Measurements from ENCODE around the gene OXLD1.

Gene OXLD1

DNA sequence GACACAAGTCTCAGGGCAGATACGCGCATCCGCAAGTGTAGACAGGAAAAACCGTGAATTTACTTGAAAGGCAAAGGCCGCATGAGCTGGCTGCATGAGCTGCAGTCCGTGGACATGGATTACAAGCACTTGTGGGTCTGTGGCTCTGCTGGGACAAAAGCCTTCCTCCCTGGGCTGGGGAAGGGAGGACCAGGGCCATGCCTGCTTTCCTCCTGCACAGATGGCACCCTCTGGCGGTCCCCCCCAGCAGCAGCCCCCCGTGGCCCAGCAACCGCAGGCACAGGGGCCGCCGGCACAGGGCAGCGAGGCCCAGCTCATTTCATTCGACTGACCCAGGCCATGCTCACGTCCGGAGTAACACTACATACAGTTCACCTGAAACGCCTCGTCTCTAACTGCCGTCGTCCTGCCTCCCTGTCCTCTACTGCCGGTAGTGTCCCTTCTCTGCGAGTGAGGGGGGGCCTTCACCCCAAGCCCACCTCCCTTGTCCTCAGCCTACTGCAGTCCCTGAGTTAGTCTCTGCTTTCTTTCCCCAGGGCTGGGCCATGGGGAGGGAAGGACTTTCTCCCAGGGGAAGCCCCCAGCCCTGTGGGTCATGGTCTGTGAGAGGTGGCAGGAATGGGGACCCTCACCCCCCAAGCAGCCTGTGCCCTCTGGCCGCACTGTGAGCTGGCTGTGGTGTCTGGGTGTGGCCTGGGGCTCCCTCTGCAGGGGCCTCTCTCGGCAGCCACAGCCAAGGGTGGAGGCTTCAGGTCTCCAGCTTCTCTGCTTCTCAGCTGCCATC lies 35.1 kb upstream of the OXLD1 start:
- ATAC-seq: no peak

DNA sequence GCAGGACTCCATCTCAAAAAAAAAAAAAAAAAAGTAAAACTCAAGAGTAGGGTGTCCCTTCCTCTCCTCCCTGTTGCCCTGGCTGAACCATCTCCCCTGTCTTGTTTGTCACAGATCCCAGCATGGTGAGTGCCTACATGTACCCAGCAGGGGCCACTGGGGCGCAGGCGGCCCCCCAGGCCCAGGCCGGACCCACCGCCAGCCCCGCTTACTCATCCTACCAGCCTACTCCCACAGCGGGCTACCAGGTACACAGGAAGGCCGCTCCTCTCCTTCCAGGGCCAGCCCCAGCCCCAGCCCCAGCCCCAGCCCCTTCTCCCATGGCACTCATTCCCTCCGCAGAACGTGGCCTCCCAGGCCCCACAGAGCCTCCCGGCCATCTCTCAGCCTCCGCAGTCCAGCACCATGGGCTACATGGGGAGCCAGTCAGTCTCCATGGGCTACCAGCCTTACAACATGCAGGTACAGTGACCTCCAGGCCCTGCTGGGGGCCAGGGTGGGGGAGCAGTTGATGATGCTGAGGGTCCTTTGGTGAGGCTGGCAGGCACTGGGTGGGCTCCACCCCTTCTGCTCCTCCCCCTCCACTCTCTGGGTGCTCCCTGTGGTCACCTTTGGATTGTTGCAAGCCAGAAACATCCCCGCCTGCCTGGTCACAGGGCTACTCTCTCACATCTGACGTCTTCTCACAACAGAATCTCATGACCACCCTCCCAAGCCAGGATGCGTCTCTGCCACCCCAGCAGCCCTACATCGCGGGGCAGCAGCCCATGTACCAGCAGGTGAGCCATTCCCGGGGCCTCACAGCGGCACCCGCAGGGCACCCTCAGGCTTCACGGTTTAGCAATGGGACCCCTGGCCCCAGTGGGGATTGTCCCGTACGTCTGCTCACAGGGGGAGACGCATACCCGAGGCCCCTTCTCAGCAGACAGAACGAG lies 34.2 kb upstream of the OXLD1 start:
- no peak for ATAC-seq

GRCh38 chr17:81697261-81698044 lies 31.0 kb upstream of the OXLD1 start:
- ATAC-seq: no peak

GRCh38 chr17:81696218-81696941 lies 30.0 kb upstream of the OXLD1 start:
- no peak for ATAC-seq

- ATAC-seq: no peak
Observed at GRCh38 chr17:81695801-81696200, 29.4 kb upstream of the OXLD1 start.

DNA sequence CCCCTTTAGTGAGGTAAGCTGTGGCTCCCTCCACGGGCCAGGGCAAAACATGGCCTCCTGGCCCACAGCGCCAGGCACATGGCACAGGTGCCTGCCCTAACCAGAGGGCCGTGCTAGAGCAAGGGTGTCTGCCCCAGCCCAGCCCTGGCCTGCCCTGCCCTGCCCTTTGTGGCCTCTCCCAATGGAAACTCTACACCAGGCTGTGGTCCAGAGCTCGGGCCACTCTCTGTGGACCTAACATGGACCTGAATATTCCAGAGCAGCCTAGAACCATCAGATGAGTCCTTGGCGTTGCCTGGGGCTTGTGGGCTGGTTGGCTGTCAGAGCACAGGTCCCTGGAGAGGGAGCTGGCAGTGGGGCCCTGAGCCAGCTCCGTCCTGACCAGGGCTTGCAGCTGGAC lies 28.8 kb upstream of the OXLD1 start:
- no peak for ATAC-seq

- no peak for ATAC-seq
Observed at GRCh38 chr17:81694810-81695209, 28.4 kb upstream of the OXLD1 start.

- no peak for ATAC-seq
Observed at GRCh38 chr17:81693509-81694210, 27.3 kb upstream of the OXLD1 start.

DNA sequence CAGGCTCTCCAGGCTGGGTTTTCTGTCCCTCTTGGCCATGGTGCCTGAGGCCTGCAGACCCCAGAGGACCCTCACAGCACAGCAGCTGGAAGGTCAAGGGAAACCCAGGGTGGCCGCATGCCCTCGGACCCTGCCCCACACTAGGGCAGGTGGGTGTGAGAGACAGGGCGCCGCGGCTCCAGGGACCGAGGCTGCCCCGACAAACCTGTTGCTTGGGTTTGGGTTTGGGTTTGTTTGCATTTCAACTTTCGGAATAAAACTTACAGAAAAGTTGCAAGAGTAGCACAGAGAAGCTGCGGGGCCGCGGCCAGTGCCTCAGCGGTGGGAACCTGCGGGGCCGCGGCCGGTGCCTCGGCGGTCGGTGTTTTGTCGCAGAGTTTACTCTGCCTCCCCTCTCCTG lies 25.2 kb upstream of the OXLD1 start:
- no peak for ATAC-seq

DNA sequence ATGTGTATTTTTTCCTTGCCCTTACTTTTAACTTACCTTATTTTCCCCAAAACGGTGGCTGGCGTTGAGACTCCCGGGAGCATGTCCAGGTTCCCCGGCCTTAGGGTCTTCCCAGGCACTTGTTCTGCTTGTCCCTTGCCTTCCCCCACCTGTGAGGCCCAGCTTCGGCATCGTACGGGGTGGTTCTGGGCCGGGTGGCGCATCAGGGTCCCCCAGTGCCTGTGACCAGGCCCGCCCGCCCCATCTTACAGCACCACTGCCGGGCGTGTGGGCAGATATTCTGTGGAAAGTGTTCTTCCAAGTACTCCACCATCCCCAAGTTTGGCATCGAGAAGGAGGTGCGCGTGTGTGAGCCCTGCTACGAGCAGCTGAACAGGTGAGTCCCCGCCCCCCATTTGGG lies 24.8 kb upstream of the OXLD1 start:
- no peak for ATAC-seq

- ATAC-seq: no peak
Observed at GRCh38 chr17:81690549-81690948, 24.1 kb upstream of the OXLD1 start.

- no peak for ATAC-seq
Observed at GRCh38 chr17:81690066-81690465, 23.7 kb upstream of the OXLD1 start.

DNA sequence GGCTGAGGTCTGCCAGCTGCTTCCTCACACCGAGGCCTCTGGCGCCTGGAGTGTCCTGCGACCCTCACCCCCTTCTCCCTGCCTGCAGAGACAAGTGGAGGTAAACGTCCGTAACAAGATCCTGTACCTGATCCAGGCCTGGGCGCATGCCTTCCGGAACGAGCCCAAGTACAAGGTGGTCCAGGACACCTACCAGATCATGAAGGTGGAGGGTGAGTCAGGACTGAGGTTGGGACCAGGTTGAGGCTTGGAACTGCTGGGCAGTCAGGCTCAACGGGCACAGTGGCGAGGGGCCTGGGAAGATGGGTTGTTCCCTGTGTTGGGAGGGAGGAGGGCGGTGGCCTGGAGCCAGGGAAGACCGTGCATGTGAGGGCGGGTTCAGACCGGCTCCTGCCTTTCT lies 22.2 kb upstream of the OXLD1 start:
- no peak for ATAC-seq

- no peak for ATAC-seq
Observed at GRCh38 chr17:81687770-81688541, 21.6 kb upstream of the OXLD1 start.

GRCh38 chr17:81686614-81687013 lies 20.2 kb upstream of the OXLD1 start:
- ATAC-seq: no peak

GRCh38 chr17:81685108-81685507 lies 18.7 kb upstream of the OXLD1 start:
- ATAC-seq: peak; percentile 52 to 60

- ATAC-seq: peak in 1 of 2 donors; percentile 6
Observed at GRCh38 chr17:81684442-81684911, 18.1 kb upstream of the OXLD1 start.

DNA sequence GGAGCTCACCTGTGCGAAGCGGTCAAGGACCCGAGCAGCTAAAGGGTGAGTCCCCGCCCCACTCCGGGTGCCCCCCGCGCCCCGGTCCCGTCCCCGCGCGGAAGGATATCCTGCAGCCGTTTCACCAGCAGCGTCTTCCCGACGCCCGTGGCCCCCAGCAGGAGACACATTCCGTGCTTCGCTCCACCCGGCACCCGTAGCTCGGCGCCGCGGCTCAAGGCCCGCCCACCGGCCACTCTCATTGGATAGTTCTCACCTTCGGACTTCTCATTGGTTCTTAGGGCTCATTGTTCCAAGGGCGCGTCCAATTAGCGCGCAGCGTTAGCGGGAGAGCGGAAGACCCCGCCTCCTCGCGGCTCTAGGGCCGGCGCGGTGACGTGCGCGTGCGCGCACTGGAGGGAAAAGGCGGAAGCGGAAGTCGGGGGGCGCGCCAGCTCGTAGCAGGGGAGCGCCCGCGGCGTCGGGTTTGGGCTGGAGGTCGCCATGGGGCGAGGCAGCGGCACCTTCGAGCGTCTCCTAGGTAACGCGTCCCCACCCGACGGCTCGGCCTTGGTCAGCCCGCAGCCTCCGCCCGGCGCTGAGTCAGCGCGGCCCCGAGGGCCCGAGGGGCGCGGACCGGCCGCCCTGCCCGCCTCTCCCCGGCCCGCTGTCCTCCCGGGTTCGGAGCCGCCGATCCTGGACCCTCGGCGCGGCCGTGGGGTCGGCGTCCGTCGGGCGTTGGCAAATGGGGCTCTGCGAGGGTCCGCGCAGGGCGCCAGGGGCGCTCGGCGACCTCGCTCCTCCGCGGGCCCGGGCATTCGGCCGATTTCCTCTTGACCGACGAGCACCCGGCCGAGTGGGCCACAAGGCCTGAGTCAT lies 17.4 kb upstream of the OXLD1 start, which contains the start of the genes ARL16 and HGS:
Gene ARL16 (minus strand): TSS at position 214 of the 858 bp plus-strand sequence. CDS start 44 bp downstream, at position 170.
Gene HGS (plus strand): TSS at position 428 of the 858 bp plus-strand sequence. CDS start 56 bp downstream, at position 484.
- peak; percentile 95 to 96 for ATAC-seq

GRCh38 chr17:81683208-81683583 lies 16.8 kb upstream of the OXLD1 start:
- ATAC-seq: no peak

Data from activated CD4-positive, CD25-positive, alpha-beta regulatory T cell treated with anti-CD3 and anti-CD28 coated beads, Interleukin-2, amount 50 U/mL, for 24 hours (primary cell).